ENCODE results near the gene MND1.
"Not testable (repeated sequence)": the region's sequence is repeated elsewhere in the genome, so short reads cannot be mapped to it uniquely, and the experiment has no call there.

MND1 gene

DNA sequence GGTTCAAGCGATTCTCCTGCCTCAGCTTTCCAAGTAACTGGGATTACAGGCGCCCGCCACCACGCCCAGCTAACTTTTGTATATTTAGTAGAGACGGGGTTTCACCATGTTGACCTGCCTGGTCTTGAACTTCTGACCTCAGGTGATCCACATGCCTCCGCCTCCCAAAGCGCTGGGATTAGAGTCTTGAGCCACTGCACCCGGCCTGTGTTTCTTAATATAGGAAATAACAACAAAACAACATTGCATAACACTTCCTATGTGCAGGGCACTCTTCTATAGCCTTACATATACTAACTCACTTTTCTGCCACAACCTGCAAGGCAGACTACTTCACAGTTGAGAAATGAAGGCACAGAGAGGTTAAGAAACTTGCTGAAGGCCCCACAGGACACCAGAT lies 108.9 kb downstream of the MND1 start:
- Histone ChIP-seq H3K27ac (ENCODE audit: low read depth, low read length) (no peak overlapping the region), H3K4me3 (ENCODE audit: low read depth, low read length) (no peak overlapping the region), H3K9me3 (ENCODE audit: control insufficient read depth, insufficient read depth, low read depth, low read length) (no peaks in the 10 kb centered on the region), H3K9ac (ENCODE audit: low read length) (no peak overlapping the region), H3K4me1 (ENCODE audit: control insufficient read depth, insufficient read depth, low read length) (peaks cover 12% of the 10 kb centered on the region), H3K36me3 (ENCODE audit: control insufficient read depth, insufficient read depth, low read length) (no peaks in the 10 kb centered on the region), H3K27me3 (ENCODE audit: control insufficient read depth, insufficient read depth, low read length) (no peaks in the 10 kb centered on the region)

DNA sequence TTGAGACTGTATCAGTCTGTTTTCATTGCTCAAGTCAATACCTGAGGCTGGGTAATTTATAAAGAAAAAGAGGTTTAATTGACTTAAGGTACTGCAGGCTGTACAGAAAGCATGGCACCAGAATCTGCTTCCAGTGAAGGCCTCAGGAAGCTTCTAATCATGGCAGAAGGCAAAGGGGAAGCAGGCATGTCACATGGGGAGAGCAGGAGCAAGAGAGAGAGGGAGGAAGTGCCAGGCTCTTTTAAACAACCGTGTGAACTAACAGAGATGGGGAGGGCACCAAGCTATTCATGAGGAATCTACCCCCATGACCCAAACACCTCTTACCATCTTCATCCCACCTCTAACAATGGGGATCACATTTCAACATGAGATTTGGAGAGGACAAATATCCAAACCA lies 114.5 kb downstream of the MND1 start:
- Histone ChIP-seq H3K9me3 (ENCODE audit: control insufficient read depth, insufficient read depth, low read depth, low read length) (no peaks in the 10 kb centered on the region), H3K4me3 (ENCODE audit: low read depth, low read length) (no peak overlapping the region), H3K27ac (ENCODE audit: low read depth, low read length) (no peak overlapping the region), H3K9ac (ENCODE audit: low read length) (no peak overlapping the region), H3K36me3 (ENCODE audit: control insufficient read depth, insufficient read depth, low read length) (no peaks in the 10 kb centered on the region), H3K4me1 (ENCODE audit: control insufficient read depth, insufficient read depth, low read length) (no peaks in the 10 kb centered on the region), H3K27me3 (ENCODE audit: control insufficient read depth, insufficient read depth, low read length) (no peaks in the 10 kb centered on the region)

DNA sequence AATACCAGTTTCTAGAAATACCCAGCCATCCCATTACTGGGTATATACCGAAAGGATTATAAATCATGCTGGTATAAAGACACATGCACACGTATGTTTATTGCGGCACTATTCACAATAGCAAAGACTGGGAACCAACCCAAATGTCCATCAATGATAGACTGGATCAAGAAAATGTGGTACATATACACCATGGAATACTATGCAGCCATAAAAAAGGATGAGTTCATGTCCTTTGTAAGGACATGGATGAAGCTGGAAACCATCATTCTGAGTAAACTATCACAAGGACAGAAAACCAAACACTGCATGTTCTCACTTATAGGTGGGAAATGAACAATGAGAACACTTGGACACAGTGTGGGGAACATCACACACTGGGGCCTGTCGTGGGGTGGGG lies 117.1 kb downstream of the MND1 start:
- not testable (repeated sequence) for H3K9me3 ChIP-seq (ENCODE audit: control insufficient read depth, insufficient read depth, low read depth, low read length); H3K27ac ChIP-seq (ENCODE audit: low read depth, low read length); H3K9ac ChIP-seq (ENCODE audit: low read length); H3K4me1 ChIP-seq (ENCODE audit: control insufficient read depth, insufficient read depth, low read length); H3K36me3 ChIP-seq (ENCODE audit: control insufficient read depth, insufficient read depth, low read length); H3K4me3 ChIP-seq (ENCODE audit: low read depth, low read length)
- peaks cover 11% of the 10 kb centered on the region; the same call in 1 of the 2 replicates for H3K27me3 ChIP-seq (ENCODE audit: control insufficient read depth, insufficient read depth, low read length)

DNA sequence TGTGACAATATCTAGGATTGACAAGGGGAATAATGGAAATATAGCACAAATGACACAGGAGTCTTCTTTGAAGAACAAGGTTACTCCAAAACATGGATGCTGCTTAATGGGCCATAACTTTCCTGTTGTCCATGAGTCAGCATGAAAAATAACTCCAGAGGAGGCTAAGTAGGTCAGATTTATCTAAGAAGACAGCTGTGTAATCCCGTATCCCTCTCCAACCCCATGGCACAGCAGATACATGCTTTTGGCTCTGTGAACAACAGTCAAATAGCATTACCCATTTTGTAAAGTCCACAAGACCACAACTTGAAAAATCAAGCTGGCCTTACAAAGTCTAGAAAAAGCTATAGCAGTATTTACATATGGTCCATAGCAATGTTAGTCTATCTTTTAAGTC lies 119.6 kb downstream of the MND1 start:
- Histone ChIP-seq H3K27ac (ENCODE audit: low read depth, low read length) (no peak overlapping the region), H3K36me3 (ENCODE audit: control insufficient read depth, insufficient read depth, low read length) (no peaks in the 10 kb centered on the region), H3K9me3 (ENCODE audit: control insufficient read depth, insufficient read depth, low read depth, low read length) (no peaks in the 10 kb centered on the region), H3K4me3 (ENCODE audit: low read depth, low read length) (no peak overlapping the region), H3K4me1 (ENCODE audit: control insufficient read depth, insufficient read depth, low read length) (peaks cover 11% of the 10 kb centered on the region), H3K9ac (ENCODE audit: low read length) (no peak overlapping the region), H3K27me3 (ENCODE audit: control insufficient read depth, insufficient read depth, low read length) (peaks cover 11% of the 10 kb centered on the region; the same call in 1 of the 2 replicates)

All from HUES6 (cell line).